Neural cell (in vitro differentiated cells): Measurements from ENCODE around the gene TAF3. TPM values are rescaled to one million over a fixed set of nuclear protein-coding genes. Genes with fewer than 3 reads are reported as not detected.

Experiments
- H2AFZ ChIP-seq: fragments of 200-600, 300-800 bp; sonication (generic), shearing (Covaris generic); 2 replicates; pipeline ENCODE4 v1.6.0; 2014; ENCODE audit warnings: low read depth, mild to moderate bottlenecking, antibody characterized with exemption, low read length, moderate library complexity
- H3F3A ChIP-seq: fragments of 200-600 bp; shearing (Covaris generic); 2 replicates; pipeline ENCODE4 v1.6.1; 2016; ENCODE audit warnings: mild to moderate bottlenecking, moderate library complexity, mixed read lengths, antibody characterized with exemption, low read length; ENCODE audit not compliant: insufficient read depth, poor library complexity, severe bottlenecking
- H3K27ac ChIP-seq: fragments of 200-600, 300-800 bp; sonication (generic), shearing (Covaris generic); 2 replicates; pipeline ENCODE4 v1.5.1; 2014; ENCODE audit warnings: mild to moderate bottlenecking, low read length, moderate library complexity
- H3K27me3 ChIP-seq: fragments of 300-800, 200-600 bp; sonication (generic), shearing (Covaris generic); 2 replicates; pipeline ENCODE4 v1.6.0; 2014; ENCODE audit warnings: mild to moderate bottlenecking, low read depth, low read length, moderate library complexity; ENCODE audit not compliant: insufficient read depth
- H3K36me3 ChIP-seq: fragments of 300-800, 200-600 bp; sonication (generic), shearing (Covaris generic); 2 replicates; pipeline ENCODE4 v1.5.1; 2014; ENCODE audit warnings: mild to moderate bottlenecking, antibody characterized with exemption, low read length, moderate library complexity; ENCODE audit not compliant: insufficient read depth
- H3K4me2 ChIP-seq: fragments of 300-800, 200-600 bp; sonication (generic), shearing (Covaris generic); 2 replicates; pipeline ENCODE4 v1.6.0; 2014; ENCODE audit warnings: mild to moderate bottlenecking, low read length
- H3K4me3 ChIP-seq: fragments of 300-800, 200-600 bp; sonication (generic), shearing (Covaris generic); 2 replicates; pipeline ENCODE4 v1.5.1; 2014; ENCODE audit warnings: mild to moderate bottlenecking, low read length, moderate library complexity
- H3K79me2 ChIP-seq: fragments of 200-600 bp; shearing (Covaris generic); replicated peaks from 2 replicates; pipeline ENCODE4 v1.6.0; 2014; ENCODE audit warnings: mild to moderate bottlenecking, low read length, moderate library complexity; ENCODE audit not compliant: insufficient read depth
- H3K9ac ChIP-seq: fragments of 300-800, 200-600 bp; sonication (generic), shearing (Covaris generic); 2 replicates; pipeline ENCODE4 v1.6.1; 2016; ENCODE audit warnings: mild to moderate bottlenecking, low read length, mixed read lengths
- H3K9me2 ChIP-seq: fragments of 200-600 bp; shearing (Covaris generic); 2 replicates; pipeline ENCODE4 v1.6.1; 2016; ENCODE audit warnings: mild to moderate bottlenecking, low read length, mixed read lengths; ENCODE audit not compliant: insufficient read depth
- H3K9me3 ChIP-seq: fragments of 200-600, 300-800 bp; sonication (generic), shearing (Covaris generic); 2 replicates; pipeline ENCODE4 v1.6.1; 2016; ENCODE audit warnings: mild to moderate bottlenecking, mixed run types, low read length, moderate library complexity, mixed read lengths
- H4K20me1 ChIP-seq: fragments of 200-600 bp; shearing (Covaris generic); 2 replicates; pipeline ENCODE4 v1.6.1; 2016; ENCODE audit warnings: mild to moderate bottlenecking, mixed run types; ENCODE audit not compliant: insufficient read depth
- CTCF ChIP-seq: fragments of 450-650 bp; IDR thresholded peaks from 2 replicates; pipeline ENCODE4 v1.5.1; 2014; ENCODE audit warnings: antibody characterized with exemption, mild to moderate bottlenecking, moderate library complexity; ENCODE audit not compliant: poor library complexity, severe bottlenecking
- EP300 ChIP-seq: fragments of 450-650 bp; conservative IDR thresholded peaks from 2 replicates; pipeline ENCODE4 v1.6.1; 2014; ENCODE audit warnings: antibody characterized with exemption, mild to moderate bottlenecking, moderate library complexity; ENCODE audit not compliant: poor library complexity, severe bottlenecking
- EZH2 ChIP-seq: fragments of 200-600, 300-800 bp; shearing (Covaris generic), sonication (generic); IDR thresholded peaks from 2 replicates; pipeline ENCODE4 v1.6.1; 2014; ENCODE audit warnings: antibody characterized with exemption, low read length, borderline replicate concordance, mild to moderate bottlenecking; ENCODE audit not compliant: insufficient read depth, poor library complexity, severe bottlenecking
- MXI1 ChIP-seq: fragments of 450-650 bp; conservative IDR thresholded peaks from 2 replicates; pipeline ENCODE4 v1.6.1; 2014; ENCODE audit warnings: antibody characterized with exemption, mild to moderate bottlenecking; ENCODE audit not compliant: poor library complexity, severe bottlenecking
- POLR2AphosphoS5 ChIP-seq: IDR thresholded peaks from 2 replicates; pipeline ENCODE4 v1.6.1; 2012
- RAD21 ChIP-seq: fragments of 450-650 bp; conservative IDR thresholded peaks from 2 replicates; pipeline ENCODE4 v1.6.1; 2014; ENCODE audit warnings: antibody characterized with exemption, mild to moderate bottlenecking, moderate library complexity
- SMC3 ChIP-seq: fragments of 450-650 bp; conservative IDR thresholded peaks from 2 replicates; pipeline ENCODE4 v1.6.1; 2014; ENCODE audit warnings: antibody characterized with exemption, mild to moderate bottlenecking, moderate library complexity; ENCODE audit not compliant: poor library complexity
- TAF1 ChIP-seq: IDR thresholded peaks from 2 replicates; pipeline ENCODE4 v1.6.1; 2012; ENCODE audit warnings: low read depth
- polyA plus RNA-seq: library from polyadenylated mRNA; depleted of rRNA; stranded (reverse); fragments of >200 nt; gene quantifications from 2 replicates; pipeline ENCODE4 v1.2.3, GENCODE V29; 2014
- TF ChIP-seq, protein P1 (sequence below): IDR thresholded peaks from 2 replicates; pipeline ENCODE4 v1.6.1; 2012; ENCODE audit warnings: borderline replicate concordance

Gene TAF3
- polyA plus RNA-seq, 1 donor from 2014 or later, result 2.0 TPM

- Histone ChIP-seq H2AFZ (no peak overlapping the region), H4K20me1 (no peaks in the 10 kb centered on the region), H3K79me2 (peaks cover 20% of the 10 kb centered on the region), H3K4me3 (no peak overlapping the region), H3K4me2 (no peak overlapping the region), H3K36me3 (no peaks in the 10 kb centered on the region), H3K27ac (no peak overlapping the region), H3K27me3 (no peaks in the 10 kb centered on the region), H3K9me2 (no peaks in the 10 kb centered on the region), H3K9me3 (no peaks in the 10 kb centered on the region), H3F3A (no peaks in the 10 kb centered on the region), H3K9ac (no peak overlapping the region)
- TF ChIP-seq SMC3, result no peak
- no peak for TF ChIP-seq RAD21
- no peak for TF ChIP-seq POLR2AphosphoS5
- TF ChIP-seq EZH2, result no peak
- no peak for TF ChIP-seq EP300
- TF ChIP-seq CTCF, result no peak
- TF ChIP-seq MXI1, result no peak
- no peak for TF ChIP-seq TAF1
- TF ChIP-seq, protein P1, sequence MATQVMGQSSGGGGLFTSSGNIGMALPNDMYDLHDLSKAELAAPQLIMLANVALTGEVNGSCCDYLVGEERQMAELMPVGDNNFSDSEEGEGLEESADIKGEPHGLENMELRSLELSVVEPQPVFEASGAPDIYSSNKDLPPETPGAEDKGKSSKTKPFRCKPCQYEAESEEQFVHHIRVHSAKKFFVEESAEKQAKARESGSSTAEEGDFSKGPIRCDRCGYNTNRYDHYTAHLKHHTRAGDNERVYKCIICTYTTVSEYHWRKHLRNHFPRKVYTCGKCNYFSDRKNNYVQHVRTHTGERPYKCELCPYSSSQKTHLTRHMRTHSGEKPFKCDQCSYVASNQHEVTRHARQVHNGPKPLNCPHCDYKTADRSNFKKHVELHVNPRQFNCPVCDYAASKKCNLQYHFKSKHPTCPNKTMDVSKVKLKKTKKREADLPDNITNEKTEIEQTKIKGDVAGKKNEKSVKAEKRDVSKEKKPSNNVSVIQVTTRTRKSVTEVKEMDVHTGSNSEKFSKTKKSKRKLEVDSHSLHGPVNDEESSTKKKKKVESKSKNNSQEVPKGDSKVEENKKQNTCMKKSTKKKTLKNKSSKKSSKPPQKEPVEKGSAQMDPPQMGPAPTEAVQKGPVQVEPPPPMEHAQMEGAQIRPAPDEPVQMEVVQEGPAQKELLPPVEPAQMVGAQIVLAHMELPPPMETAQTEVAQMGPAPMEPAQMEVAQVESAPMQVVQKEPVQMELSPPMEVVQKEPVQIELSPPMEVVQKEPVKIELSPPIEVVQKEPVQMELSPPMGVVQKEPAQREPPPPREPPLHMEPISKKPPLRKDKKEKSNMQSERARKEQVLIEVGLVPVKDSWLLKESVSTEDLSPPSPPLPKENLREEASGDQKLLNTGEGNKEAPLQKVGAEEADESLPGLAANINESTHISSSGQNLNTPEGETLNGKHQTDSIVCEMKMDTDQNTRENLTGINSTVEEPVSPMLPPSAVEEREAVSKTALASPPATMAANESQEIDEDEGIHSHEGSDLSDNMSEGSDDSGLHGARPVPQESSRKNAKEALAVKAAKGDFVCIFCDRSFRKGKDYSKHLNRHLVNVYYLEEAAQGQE, result no peak
Observed at GRCh38 chr10:7824251-7824650, 5.9 kb downstream of the TAF3 start.

GRCh38 chr10:7826971-7827370 lies 8.7 kb downstream of the TAF3 start:
- Histone ChIP-seq H3K9me3 (no peaks in the 10 kb centered on the region), H3K9me2 (no peaks in the 10 kb centered on the region), H3F3A (no peaks in the 10 kb centered on the region), H3K4me2 (no peak overlapping the region), H3K9ac (no peak overlapping the region), H3K36me3 (no peaks in the 10 kb centered on the region), H4K20me1 (no peaks in the 10 kb centered on the region), H2AFZ (no peak overlapping the region), H3K27me3 (no peaks in the 10 kb centered on the region), H3K79me2 (peaks cover 5% of the 10 kb centered on the region), H3K4me3 (no peak overlapping the region), H3K27ac (no peak overlapping the region)
- TF ChIP-seq EP300, result no peak
- TF ChIP-seq RAD21, result no peak
- no peak for TF ChIP-seq EZH2
- no peak for TF ChIP-seq SMC3
- TF ChIP-seq, protein P1, result no peak
- no peak for TF ChIP-seq TAF1
- no peak for TF ChIP-seq CTCF
- no peak for TF ChIP-seq MXI1
- TF ChIP-seq POLR2AphosphoS5, result no peak
